Activated naive CD4-positive, alpha-beta T cell (primary cell): ENCODE measurements around the gene SF3B6.
A peak's percentile ranks its signal among the peaks of the same experiment; 100 is the strongest.
"Not testable (repeated sequence)": the region's sequence is repeated elsewhere in the genome, so short reads cannot be mapped to it uniquely, and the experiment has no call there.

Source experiments
- DNase-seq, 4 experiments: peaks; one replicate each; lab custom pipeline; 2025; lab: John Stamatoyannopoulos, UW

The SF3B6 gene

GRCh38 chr2:24050041-24050979, 25.8 kb downstream of the SF3B6 start:
- DNase-seq = peak in 1 of 4 experiments; percentile 10

- peak in 1 of 4 experiments; percentile 8 for DNase-seq
These were observed 26.6 kb downstream of the SF3B6 start, which contains the start of gene FKBP1B for GRCh38 chr2:24049485-24050021. Gene FKBP1B (plus strand): TSS chr2:24049741. CDS start chr2:24049850, 109 bp downstream.

DNA sequence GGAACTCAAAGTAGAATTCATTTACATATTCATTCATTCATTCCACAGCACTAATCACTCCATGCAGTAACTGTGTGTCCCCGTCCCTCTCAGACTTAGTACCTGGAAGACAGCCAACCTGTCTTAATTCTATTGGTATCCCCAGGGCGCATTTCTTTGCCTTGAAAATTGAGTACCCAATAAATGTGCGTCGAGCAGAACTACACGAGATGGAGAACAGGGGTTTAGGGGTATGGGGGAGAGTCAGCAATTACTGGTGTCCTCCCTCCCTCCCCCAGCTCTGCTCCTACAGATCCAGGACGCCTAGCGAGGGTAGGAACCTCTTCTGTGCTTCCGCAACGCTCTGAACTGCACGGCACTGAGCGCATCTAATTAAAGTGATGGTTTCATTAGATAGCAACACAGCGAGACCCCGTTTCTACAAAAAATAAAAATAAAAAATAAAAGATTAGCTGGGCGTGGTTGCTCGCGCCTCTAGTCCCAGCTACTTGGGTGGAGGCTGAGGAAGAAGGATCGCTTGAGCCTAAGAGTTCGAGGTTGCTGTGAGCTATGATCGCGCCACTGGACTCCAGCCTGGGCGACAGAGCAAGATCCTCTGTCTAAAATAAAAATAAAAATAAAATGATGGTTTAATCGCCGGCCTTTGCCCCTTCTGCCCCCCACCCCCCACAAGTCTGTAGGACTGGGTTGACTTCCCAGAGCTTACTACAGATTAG, 27.2 kb downstream of the SF3B6 start:
- no peak for DNase-seq

GRCh38 chr2:24047703-24048033, 28.5 kb downstream of the SF3B6 start:
- no peak for DNase-seq

GRCh38 chr2:24046930-24047702, 29.0 kb downstream of the SF3B6 start, which contains the start of gene WDCP:
Gene WDCP (minus strand): TSS chr2:24047391. CDS start chr2:24039494, 7,897 bp downstream.
- peak; percentile 69 to 80 (median 75) for DNase-seq

- no peak for DNase-seq
These were observed 29.6 kb downstream of the SF3B6 start for GRCh38 chr2:24046599-24046929.

DNA sequence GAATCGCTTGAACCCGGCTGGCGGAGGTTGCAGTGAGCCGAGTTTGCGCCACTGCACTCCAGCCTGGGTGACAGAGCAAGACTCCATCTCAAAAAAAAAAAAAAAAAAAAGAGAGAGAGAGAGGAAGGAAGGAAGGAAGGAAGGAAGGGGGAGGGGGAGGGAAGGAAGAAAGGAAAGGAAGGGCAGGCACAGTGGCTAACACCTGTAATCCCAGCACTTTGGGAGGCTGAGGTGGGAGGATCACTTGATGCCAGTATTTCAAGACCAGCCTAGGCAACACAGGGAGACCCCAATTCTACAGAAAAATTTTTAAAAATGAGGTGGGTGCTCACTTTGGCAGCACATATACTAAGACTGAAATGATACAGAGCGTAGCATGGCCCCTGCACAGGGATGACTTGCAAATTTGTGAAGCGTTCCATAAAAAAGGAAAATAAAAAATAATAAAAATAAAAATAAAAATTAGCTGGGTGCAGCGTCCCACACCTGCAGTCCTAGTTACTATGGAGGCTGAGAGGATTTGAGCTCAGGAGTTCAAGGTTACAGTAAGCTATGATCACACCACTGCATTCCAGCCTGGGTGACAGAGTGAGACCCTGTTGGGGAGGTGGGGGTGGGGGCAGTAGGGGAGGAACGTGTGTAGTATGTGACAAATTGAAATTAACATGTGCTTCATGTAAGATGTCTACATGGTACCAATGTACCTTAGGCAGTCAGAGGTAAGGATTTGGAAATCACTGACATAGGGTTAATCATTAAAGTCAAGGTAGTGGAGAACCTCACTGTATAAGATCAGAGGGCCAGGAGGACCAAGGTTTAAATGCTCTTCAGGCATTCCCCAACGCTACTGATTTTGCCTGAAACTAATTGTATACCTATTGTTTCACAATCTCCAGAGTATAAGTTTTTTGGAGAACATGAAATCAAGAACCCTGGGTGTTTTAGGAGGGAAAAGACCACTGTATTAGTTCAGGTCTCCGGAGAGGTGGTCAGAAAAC, 30.3 kb downstream of the SF3B6 start:
- DNase-seq = no peak

DNA sequence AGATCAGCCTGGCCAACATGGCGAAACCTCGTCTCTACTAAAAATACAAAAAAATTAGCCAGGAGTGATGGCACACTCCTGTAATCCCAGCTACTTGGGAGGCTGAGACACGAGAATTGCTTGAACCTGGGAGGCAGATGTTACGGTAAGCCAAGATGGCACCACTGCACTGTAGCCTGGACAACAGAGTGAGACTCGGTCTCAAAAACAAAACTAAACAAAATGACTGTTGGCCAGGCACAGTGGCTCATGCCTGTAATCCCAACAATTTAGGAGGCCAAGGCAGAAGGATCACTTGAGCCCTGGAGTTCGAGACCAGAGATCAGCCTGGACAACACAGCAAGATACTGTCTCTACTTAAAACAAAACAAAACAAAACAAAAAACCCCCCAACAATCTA, 33.0 kb downstream of the SF3B6 start:
- DNase-seq = not testable (repeated sequence)

GRCh38 chr2:24040511-24040910, 35.6 kb downstream of the SF3B6 start:
- no peak for DNase-seq

DNA sequence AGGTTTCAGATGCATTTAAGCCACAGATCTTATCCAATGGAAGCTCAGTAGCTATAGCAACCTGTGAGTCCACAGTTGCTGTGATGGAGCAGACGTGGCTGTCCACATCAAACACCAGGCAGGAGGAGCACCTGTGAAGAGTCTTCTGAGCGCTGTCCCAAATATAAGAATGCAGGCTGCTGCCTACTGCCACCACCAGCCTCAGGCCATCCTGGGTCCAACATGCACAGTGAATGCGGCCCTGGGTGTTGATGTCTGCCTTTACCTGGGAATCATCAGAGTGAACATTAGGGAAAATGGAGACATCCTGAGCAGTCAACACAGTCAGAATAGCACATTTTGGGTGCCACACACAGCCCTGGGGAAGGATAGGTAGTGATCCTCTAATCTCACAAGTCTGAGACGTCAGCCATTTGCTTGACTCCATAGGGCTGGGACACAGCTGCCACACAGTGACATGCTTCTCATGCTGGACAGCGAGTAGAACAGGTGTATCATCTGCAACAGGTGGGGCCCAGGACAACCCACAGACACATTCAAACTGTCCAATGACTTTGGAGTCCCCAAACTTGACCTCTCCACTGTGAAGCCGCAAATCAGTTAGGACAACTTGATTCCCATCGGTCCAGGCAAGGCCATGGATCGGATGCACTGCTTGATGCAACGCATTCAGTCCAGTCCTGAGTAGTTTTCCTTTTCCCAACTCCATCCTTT, 37.2 kb downstream of the SF3B6 start:
- DNase-seq = no peak

- DNase-seq = no peak
These were observed 49.9 kb downstream of the SF3B6 start for GRCh38 chr2:24026233-24026632.

DNA sequence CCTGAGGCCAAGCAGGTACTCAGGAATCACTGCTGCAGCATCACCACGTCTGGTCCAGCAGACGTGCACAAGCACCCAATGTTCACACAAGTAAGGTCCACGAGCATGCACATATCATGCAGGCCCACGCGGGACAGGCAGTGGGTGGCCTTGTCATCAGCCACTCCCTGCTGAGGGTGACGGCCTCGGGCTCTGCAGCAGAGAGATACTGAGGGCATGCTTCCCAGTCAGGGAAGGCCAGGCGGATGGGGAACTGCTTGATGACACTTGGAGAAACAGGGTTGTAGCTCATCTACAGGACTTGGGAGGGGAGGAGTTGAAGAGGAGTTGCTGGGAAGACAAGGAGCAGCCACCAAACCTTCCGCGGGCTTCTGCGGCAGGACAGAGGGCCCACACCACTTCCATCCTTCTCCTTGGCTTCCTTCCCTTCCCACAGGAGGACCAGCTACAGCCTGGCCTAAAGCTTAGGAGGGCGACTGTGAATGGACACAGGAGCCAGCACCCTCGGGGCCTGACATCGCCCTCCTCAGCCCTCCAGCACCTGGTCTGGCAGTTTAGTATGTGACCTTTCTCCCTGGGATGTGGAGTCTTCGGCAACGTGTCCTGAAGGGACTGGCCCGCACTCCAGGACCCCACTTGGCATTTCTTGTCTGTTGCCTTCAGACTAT, 51.0 kb downstream of the SF3B6 start:
- no peak for DNase-seq

- DNase-seq = no peak
These were observed 52.1 kb downstream of the SF3B6 start for GRCh38 chr2:24024018-24024417.

DNA sequence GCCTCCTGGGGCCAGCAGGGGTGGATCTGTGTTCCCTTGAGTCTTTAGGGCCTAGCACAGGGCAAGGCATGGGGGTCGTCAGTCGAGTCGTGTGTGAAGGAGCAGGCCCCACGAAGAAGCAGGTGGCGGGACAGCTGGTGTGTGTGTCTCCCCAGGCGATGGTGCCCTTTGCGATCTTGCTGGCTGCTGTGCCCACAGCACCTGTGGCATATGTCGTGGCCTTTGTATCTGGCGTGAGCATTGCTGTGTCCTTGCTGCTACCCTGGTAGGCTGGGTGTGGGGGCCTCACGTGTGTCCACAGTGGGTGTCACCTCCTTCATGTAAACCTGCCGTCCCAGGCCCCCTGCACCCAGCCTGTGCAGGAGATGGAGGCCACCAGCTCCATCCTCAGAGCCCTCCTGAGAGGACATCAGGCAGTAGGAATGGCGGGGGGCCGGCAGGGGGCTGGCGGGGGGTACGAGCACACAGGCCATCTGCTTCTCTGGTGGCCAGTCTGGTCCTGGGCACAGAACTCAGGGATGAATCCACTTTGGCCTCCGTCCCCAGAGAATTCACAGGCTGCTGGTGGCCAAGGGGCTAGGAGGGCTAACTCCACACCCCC, 53.1 kb downstream of the SF3B6 start:
- DNase-seq = no peak

DNA sequence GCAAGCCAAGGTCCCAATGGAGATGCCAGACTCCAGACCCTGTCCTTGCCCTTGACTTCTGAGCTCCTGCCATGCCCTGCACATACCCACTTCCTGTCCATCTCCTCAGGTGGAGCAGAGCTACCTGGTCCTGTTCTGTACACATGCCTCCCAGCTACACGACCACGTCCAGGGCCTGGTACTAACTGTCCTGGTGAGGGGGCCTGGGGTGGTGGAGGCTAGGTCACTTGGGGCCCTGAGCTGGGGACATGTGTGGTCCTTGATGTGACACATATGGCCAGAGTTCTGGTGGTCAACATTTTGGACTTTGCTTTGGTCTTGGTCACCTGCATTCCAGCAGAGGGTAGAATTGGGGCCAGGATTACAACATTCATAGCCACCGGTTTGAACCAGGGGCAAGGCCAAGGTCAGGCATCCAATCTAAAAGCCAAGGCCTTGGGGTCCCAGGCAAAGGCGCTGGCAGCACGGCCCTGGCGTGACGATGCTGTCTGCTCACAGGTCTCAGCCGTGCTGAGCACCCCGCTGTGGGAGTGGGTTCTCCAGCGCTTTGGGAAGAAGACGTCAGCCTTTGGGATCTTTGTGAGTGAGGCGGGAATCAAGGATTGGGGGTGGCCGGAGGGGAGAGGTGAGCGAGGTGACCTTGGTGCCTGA, 53.7 kb downstream of the SF3B6 start:
- DNase-seq = no peak

- DNase-seq = no peak
These were observed 54.8 kb downstream of the SF3B6 start for GRCh38 chr2:24021122-24021998.

DNA sequence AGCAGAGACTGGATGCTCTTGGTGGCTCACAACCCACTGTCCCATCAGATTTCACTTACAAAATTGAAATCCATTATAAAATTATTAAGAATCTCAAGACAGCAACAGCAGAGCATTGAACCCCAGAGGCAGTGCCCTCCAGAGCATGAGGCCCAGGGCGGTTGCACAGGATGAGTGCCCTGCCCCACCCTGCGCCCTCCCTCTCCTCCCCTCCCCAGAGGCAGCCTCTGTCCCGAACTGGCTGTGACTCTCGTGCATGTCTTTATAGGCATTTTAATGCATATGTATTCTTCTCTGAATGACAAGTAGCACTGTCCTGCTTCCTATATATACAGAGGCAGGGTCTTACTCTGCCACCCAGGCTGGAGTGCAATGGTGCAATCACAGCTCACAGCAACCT, 55.9 kb downstream of the SF3B6 start:
- DNase-seq = no peak

DNA sequence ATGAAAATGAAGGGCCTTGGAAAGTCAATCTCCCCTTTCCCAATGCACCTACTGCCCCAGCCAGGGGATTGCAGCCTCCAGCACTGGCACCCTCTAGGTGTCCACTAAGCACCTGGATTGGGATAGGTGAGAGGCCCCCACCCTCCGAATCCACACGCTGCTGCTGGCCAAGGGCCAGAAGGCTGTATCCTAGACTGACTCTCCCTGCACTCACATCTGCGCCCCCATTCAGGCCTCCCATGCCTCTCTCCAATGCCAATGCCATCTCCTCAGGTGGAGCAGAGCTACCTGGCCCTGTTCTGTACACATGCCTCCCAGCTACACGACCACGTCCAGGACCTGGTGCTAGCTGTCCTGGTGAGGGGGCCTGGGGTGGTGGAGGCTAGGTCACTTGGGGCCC, 56.4 kb downstream of the SF3B6 start:
- DNase-seq = no peak
